SK-N-SH treated with all-trans-retinoic acid at 6 μM for 48 hours (cell line): Measurements from ENCODE around the gene PHC1.

Experiments used
- ATAC-seq: fragments of 200-7000 bp; cut with Tn5 transposase; 3 replicates; pipeline ENCODE4 v1.9.1; 2020; ENCODE audit warnings: mild to moderate bottlenecking, moderate library complexity
- ARNTL ChIP-seq: fragments of 450-650 bp; formaldehyde crosslinking; IDR thresholded peaks from 2 replicates; pipeline ENCODE4 v1.5.0; 2020; ENCODE audit warnings: low read depth, mild to moderate bottlenecking, moderate library complexity, borderline replicate concordance
- BACH2 ChIP-seq: fragments of 250-450 bp; sonication (Bioruptor Pico); IDR thresholded peaks from 2 replicates; pipeline ENCODE4 v1.9.0; 2021; ENCODE audit warnings: mild to moderate bottlenecking, borderline replicate concordance
- CREB5 ChIP-seq: fragments of 250-450 bp; sonication (Bioruptor Pico); IDR thresholded peaks from 2 replicates; pipeline ENCODE4 v1.5.1; 2020; ENCODE audit warnings: low read depth, mild to moderate bottlenecking, moderate library complexity
- CSDC2 ChIP-seq: fragments of 250-450 bp; sonication (Bioruptor Pico); IDR thresholded peaks from 2 replicates; pipeline ENCODE4 v1.5.0; 2020; ENCODE audit warnings: mild to moderate bottlenecking, moderate library complexity
- CSRNP3 ChIP-seq: fragments of 250-450 bp; sonication (Bioruptor Pico); IDR thresholded peaks from 2 replicates; pipeline ENCODE4 v1.5.1; 2021; ENCODE audit warnings: mild to moderate bottlenecking, moderate library complexity
- ESRRG ChIP-seq: fragments of 250-450 bp; sonication (Bioruptor Pico); IDR thresholded peaks from 2 replicates; pipeline ENCODE4 v1.6.1; 2021; ENCODE audit warnings: mild to moderate bottlenecking
- GLIS3 ChIP-seq: fragments of 250-450 bp; sonication (Bioruptor Pico); IDR thresholded peaks from 2 replicates; pipeline ENCODE4 v1.5.0; 2020; ENCODE audit warnings: mild to moderate bottlenecking, moderate library complexity
- ISL1 ChIP-seq: fragments of 250-450 bp; sonication (Bioruptor Pico); IDR thresholded peaks from 2 replicates; pipeline ENCODE4 v2.1.2; 2022; ENCODE audit warnings: mild to moderate bottlenecking, moderate library complexity
- OSR1 ChIP-seq: fragments of 250-450 bp; sonication (Bioruptor Pico); IDR thresholded peaks from 2 replicates; pipeline ENCODE4 v1.8.0; 2022; ENCODE audit warnings: moderate library complexity, mild to moderate bottlenecking, inconsistent platforms
- PATZ1 ChIP-seq: fragments of 250-450 bp; sonication (Bioruptor Pico); IDR thresholded peaks from 2 replicates; pipeline ENCODE4 v1.8.0; 2020; ENCODE audit warnings: mild to moderate bottlenecking, moderate library complexity, borderline replicate concordance
- POU6F1 ChIP-seq: fragments of 250-450 bp; sonication (Bioruptor Pico); IDR thresholded peaks from 2 replicates; pipeline ENCODE4 v1.8.0; 2021; ENCODE audit warnings: low read depth, mild to moderate bottlenecking, moderate library complexity, borderline replicate concordance
- PPARA ChIP-seq: fragments of 250-450 bp; sonication (Bioruptor Pico); IDR thresholded peaks from 2 replicates; pipeline ENCODE4 v1.5.0; 2020; ENCODE audit warnings: mild to moderate bottlenecking, borderline replicate concordance
- RARB ChIP-seq: fragments of 250-450 bp; sonication (Bioruptor Pico); IDR thresholded peaks from 2 replicates; pipeline ENCODE4 v1.8.0; 2021; ENCODE audit warnings: mild to moderate bottlenecking, moderate library complexity
- TCF4 ChIP-seq: fragments of 250-450 bp; sonication (Bioruptor Pico); IDR thresholded peaks from 2 replicates; pipeline ENCODE4 v1.8.0; 2021; ENCODE audit warnings: mild to moderate bottlenecking, moderate library complexity, borderline replicate concordance
- TOX ChIP-seq: fragments of 250-450 bp; sonication (Bioruptor Pico); IDR thresholded peaks from 2 replicates; pipeline ENCODE4 v1.8.0; 2021; ENCODE audit warnings: mild to moderate bottlenecking, moderate library complexity, borderline replicate concordance
- TSHZ2 ChIP-seq: fragments of 250-450 bp; sonication (Bioruptor Pico); IDR thresholded peaks from 2 replicates; pipeline ENCODE4 v1.5.0; 2020; ENCODE audit warnings: mild to moderate bottlenecking, moderate library complexity
- ZC3H10 ChIP-seq: fragments of 250-450 bp; sonication (Bioruptor Pico); IDR thresholded peaks from 2 replicates; pipeline ENCODE4 v1.5.1; 2021; ENCODE audit warnings: mild to moderate bottlenecking, moderate library complexity
- ZFP3 ChIP-seq: fragments of 250-450 bp; sonication (Bioruptor Pico); IDR thresholded peaks from 2 replicates; pipeline ENCODE4 v1.5.0; 2020; ENCODE audit warnings: mild to moderate bottlenecking, moderate library complexity
- ZFP30 ChIP-seq: fragments of 450-650 bp; formaldehyde crosslinking; IDR thresholded peaks from 2 replicates; pipeline ENCODE4 v1.5.0; 2022; ENCODE audit warnings: mild to moderate bottlenecking, moderate library complexity
- ZNF565 ChIP-seq: fragments of 450-650 bp; formaldehyde crosslinking; conservative IDR thresholded peaks from 2 replicates; pipeline ENCODE4 v1.5.0; 2020; ENCODE audit warnings: low read depth, mild to moderate bottlenecking, moderate library complexity
- ZNF8 ChIP-seq: fragments of 450-650 bp; formaldehyde crosslinking; IDR thresholded peaks from 2 replicates; pipeline ENCODE4 v1.5.0; 2020; ENCODE audit warnings: mild to moderate bottlenecking, moderate library complexity

PHC1 gene

GRCh38 chr12:8980137-8980536, 65.8 kb downstream of the PHC1 start:
- TF ChIP-seq GLIS3 (no peak), PPARA (no peak), ISL1 (CRISPR knock-in tag) (no peak), TCF4 (CRISPR knock-in tag) (no peak), ZNF565 (CRISPR knock-in tag) (no peak), ESRRG (CRISPR knock-in tag) (no peak), ZNF8 (no peak), PATZ1 (CRISPR knock-in tag) (no peak), BACH2 (CRISPR knock-in tag) (no peak), RARB (CRISPR knock-in tag) (no peak), POU6F1 (CRISPR knock-in tag) (no peak), TOX (CRISPR knock-in tag) (no peak), OSR1 (CRISPR knock-in tag) (no peak), CSDC2 (no peak), ZFP30 (CRISPR knock-in tag) (no peak), ARNTL (no peak), CSRNP3 (CRISPR knock-in tag) (no peak), ZFP3 (no peak)
- ATAC-seq: no peak

- TF ChIP-seq PATZ1 (CRISPR knock-in tag): no peak
- no peak for TF ChIP-seq ARNTL
- no peak for TF ChIP-seq CSDC2
- no peak for TF ChIP-seq OSR1 (CRISPR knock-in tag)
- TF ChIP-seq ZFP3: no peak
- TF ChIP-seq GLIS3: no peak
- no peak for TF ChIP-seq ZNF8
- ATAC-seq: no peak
Measured at GRCh38 chr12:8985213-8985754, 71.0 kb downstream of the PHC1 start.

GRCh38 chr12:8987163-8987562, 72.9 kb downstream of the PHC1 start:
- no peak for ATAC-seq
- TF ChIP-seq ESRRG (CRISPR knock-in tag) (no peak), ZFP30 (CRISPR knock-in tag) (no peak), ZC3H10 (CRISPR knock-in tag) (no peak), CSDC2 (no peak), POU6F1 (CRISPR knock-in tag) (no peak), CREB5 (CRISPR knock-in tag) (no peak), ZFP3 (no peak), TCF4 (CRISPR knock-in tag) (no peak), CSRNP3 (CRISPR knock-in tag) (no peak), ARNTL (no peak), ZNF565 (CRISPR knock-in tag) (no peak), TSHZ2 (CRISPR knock-in tag) (no peak), OSR1 (CRISPR knock-in tag) (no peak)
